Renal pelvis (tissue), 4 donors: ENCODE results near the gene TP53TG5. TPM values are rescaled to one million over a fixed set of nuclear protein-coding genes. Genes with fewer than 3 reads are reported as not detected.

Experiments
- DNase-seq: peaks from one replicate; pipeline ENCODE4 v3.0.0-alpha.2; 2013
- polyA plus RNA-seq, 3 donors: library from polyadenylated mRNA; unstranded; fragments of 120-200 nt; gene quantifications; one replicate each; pipeline ENCODE4 v1.2.1, GENCODE V29; 2013; ENCODE audit not compliant: insufficient read length in 3 of 3

TP53TG5 gene
- polyA plus RNA-seq, 3 donors: 1.3 to 3.0 (median 2.0) TPM

- DNase-seq: no peak
Observed at GRCh38 chr20:45329497-45330319, 48.4 kb downstream of the TP53TG5 start.

GRCh38 chr20:45328451-45328850 lies 49.7 kb downstream of the TP53TG5 start:
- DNase-seq: no peak

DNA sequence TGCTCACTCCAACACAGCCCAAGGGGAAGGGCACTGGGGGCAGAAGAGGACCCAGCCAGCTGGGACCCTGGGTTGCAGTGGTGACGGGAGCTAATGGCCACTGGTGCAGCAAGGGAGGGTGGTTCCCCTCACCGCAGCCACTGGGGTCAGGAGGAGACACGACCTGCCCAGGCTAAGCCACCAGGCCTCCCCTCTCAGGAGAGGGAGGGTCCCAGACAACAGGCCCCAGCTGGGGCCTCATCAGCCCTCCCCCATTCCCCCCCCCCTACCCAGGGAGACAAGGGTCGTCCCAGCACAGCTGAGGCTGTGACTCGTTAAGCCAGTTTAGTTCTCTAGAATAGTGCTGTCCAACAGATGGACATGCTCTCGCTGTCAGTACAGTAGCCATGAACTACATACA lies 52.8 kb downstream of the TP53TG5 start:
- no peak for DNase-seq

- no peak for DNase-seq
Observed at GRCh38 chr20:45323731-45324130, 54.4 kb downstream of the TP53TG5 start.

- DNase-seq: no peak
Observed at GRCh38 chr20:45322952-45323383, 55.2 kb downstream of the TP53TG5 start.

Other genes starting within 250 kb of the TP53TG5 start
- gene PI3, start 203.4 kb downstream of the TP53TG5 start, polyA plus RNA-seq: not detected
- gene SEMG1, start 171.3 kb downstream of the TP53TG5 start, polyA plus RNA-seq: under 1 TPM in 1 of 3 donors, not detected in 2; 0.16 TPM
- under 1 TPM in 1 of 3 donors, not detected in 2; 0.10 TPM for gene SEMG2, start 157.0 kb downstream of the TP53TG5 start, polyA plus RNA-seq
- under 1 TPM in 2 of 3 donors, not detected in 1; 0.28 to 0.69 TPM for gene SLPI, start 123.8 kb downstream of the TP53TG5 start, polyA plus RNA-seq
- gene RBPJL, start 71.5 kb downstream of the TP53TG5 start, polyA plus RNA-seq: not detected
- gene MATN4, start 70.0 kb downstream of the TP53TG5 start, polyA plus RNA-seq: under 1 TPM; 0.21 to 0.43 (median 0.34) TPM
- 100 to 1,000 TPM; 136 to 187 (median 157) TPM for gene SDC4, start 29.9 kb downstream of the TP53TG5 start, polyA plus RNA-seq
- gene SYS1, start 15.2 kb downstream of the TP53TG5 start, polyA plus RNA-seq: 10 to 100 TPM; 32.0 to 36.5 (median 36.1) TPM
- 10 to 100 TPM; 24.3 to 25.7 (median 24.8) TPM for gene DBNDD2, start 30.0 kb upstream of the TP53TG5 start, polyA plus RNA-seq
- gene PIGT, start 37.8 kb upstream of the TP53TG5 start, polyA plus RNA-seq: 10 to 100 TPM; 98.2 to 99.1 (median 98.8) TPM
- 100 to 1,000 TPM; 204 to 219 (median 205) TPM for gene WFDC2, start 91.4 kb upstream of the TP53TG5 start, polyA plus RNA-seq
- gene SPINT3, start 137.3 kb upstream of the TP53TG5 start, polyA plus RNA-seq: not detected
- gene WFDC6, start 161.2 kb upstream of the TP53TG5 start, polyA plus RNA-seq: under 1 TPM in 1 of 3 donors, not detected in 2; 0.37 TPM
- under 1 TPM; 0.20 to 0.47 (median 0.36) TPM for gene EPPIN, start 169.1 kb upstream of the TP53TG5 start, polyA plus RNA-seq
- under 1 TPM in 1 of 3 donors, not detected in 2; 0.24 TPM for gene WFDC8, start 201.0 kb upstream of the TP53TG5 start, polyA plus RNA-seq